IPS-11a (cell line): ENCODE measurements around the gene TMEM245.

ENCODE experiments used
- H3K4me3 ChIP-seq: one replicate; pipeline ENCODE4 v1.5.1; 2013; ENCODE audit warnings: low read depth, low read length, control low read depth

The TMEM245 gene

DNA sequence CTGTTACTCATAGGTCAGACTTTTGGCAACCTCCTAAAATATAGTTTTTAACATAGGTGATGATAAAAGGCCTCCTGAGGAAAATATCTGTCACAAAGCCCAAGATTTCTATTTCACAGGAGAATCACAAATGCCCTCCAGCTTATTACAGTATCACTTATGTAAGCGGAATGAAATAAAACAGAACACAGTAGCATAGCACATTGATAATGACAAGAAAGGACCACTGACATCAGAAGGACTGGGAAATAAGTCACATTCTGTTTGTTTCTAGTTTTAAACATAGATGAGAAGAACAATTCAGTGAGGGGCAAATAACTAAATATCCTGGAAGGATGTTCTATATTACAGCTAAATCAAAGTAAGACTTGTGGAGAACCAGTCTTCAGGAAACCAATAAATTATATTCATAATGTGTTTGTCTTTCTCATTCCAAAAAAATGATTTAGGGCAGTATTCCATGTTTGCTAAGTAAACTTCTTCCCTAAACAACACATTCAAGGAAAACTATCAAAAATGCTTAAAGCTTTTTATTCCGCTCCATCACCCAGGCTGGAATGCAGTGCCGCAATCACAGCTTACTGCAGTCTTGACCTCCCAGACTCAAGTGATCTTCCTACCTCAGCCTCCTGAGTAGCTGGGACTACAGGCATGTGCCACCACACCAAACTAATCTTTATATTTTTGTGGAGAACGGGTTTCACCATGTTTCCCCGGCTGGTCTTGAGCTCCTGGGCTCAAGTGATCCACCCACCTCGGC lies 85.6 kb downstream of the TMEM245 start:
- H3K4me3 ChIP-seq = no peak overlapping the region

DNA sequence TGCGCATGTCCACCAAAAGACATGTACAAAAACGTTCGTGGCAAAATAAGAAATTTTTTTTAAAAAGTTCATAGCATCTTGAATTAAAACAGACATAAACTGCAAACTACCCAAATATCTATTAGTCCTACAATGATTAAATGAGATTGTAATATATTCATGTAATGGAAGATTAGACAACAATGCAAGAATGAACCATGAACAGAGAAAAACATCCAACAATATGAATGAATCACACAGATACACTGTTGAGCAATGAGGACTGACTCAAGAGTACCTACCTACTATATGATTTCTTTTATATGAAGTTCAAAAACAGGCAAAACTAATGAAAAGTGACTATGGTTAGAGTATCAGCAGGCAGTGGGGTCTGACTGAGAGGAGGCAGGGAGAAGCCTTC lies 88.5 kb downstream of the TMEM245 start:
- H3K4me3 ChIP-seq = no peak overlapping the region

DNA sequence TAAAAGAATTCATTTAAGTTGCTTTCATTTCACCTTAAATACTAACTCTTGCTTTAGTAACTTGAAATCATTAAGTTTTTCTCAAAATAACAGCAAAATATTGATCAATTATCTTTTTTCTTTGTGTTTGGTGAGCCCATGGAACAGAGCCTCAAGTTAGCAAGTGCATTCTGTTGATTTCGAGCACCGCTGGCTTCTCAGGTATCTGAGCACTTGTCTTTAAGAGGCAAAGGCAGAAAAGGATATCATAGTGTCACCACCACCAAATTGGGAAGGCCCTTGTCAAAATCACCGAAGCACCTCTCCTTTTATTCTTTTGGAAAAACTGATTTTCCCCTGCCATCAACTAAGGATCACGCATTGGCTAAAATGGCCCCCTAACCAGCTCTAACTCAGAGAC lies 89.3 kb downstream of the TMEM245 start:
- no peak overlapping the region for H3K4me3 ChIP-seq

DNA sequence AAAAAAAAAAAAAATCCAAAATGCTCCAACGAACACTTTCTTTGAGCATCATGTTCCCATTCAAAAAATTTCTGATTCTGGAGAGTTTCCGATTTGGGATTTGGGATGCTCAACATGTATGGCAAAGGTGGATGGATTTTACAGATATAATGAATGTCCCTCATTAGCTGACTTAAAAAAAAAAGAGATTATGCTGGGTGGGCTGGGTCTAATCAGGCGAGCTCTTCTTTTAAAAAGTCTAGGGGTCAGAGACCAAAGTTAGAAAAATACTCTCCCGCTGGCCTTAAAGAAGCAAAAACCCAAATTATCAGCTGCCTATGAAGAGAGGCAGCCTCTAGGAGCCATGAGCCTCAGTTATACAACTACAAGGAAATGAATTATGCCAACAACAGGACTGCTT lies 91.3 kb downstream of the TMEM245 start:
- no peak overlapping the region for H3K4me3 ChIP-seq

DNA sequence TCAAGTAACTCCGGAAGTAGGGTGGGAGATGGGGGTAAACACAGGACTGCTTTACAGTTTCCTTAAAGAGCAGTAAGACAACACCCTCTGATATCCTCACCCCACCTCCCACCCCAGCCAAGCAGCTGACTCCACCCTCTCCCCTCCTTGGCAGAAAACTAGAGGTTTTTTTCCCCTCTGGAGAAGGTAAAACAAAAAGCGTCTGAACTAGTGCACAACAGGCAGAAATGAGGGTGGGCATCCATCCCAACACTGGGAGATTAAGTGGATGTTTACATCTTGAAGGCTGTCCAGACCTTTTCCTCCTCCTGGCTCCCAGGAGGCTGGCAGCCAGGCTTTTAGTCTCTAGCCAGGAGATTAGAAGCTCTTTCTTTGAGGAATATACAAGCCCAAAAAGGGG lies 92.6 kb downstream of the TMEM245 start:
- no peak overlapping the region for H3K4me3 ChIP-seq

DNA sequence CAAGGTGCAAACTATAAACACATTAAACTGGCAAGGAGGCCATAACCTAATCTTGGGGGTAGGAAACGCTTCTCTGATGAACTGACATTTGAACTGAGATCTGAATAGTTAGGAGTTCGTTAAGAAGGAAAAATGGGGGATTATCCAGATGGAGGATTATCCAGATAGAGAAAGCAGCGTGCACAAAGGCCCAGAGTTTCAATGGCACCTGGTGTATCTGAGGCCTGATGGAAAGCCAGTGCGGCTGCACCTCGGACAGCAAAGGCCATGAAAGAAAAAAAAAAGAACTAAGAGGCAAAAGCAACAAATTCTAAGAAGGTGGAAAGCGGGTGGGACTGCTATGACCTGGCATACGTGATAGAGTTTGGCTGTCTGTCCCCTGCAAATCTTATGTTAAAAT lies 93.4 kb downstream of the TMEM245 start:
- no peak overlapping the region for H3K4me3 ChIP-seq

- H3K4me3 ChIP-seq = no peak overlapping the region
These were observed 96.9 kb downstream of the TMEM245 start for GRCh38 chr9:109022873-109023272.

DNA sequence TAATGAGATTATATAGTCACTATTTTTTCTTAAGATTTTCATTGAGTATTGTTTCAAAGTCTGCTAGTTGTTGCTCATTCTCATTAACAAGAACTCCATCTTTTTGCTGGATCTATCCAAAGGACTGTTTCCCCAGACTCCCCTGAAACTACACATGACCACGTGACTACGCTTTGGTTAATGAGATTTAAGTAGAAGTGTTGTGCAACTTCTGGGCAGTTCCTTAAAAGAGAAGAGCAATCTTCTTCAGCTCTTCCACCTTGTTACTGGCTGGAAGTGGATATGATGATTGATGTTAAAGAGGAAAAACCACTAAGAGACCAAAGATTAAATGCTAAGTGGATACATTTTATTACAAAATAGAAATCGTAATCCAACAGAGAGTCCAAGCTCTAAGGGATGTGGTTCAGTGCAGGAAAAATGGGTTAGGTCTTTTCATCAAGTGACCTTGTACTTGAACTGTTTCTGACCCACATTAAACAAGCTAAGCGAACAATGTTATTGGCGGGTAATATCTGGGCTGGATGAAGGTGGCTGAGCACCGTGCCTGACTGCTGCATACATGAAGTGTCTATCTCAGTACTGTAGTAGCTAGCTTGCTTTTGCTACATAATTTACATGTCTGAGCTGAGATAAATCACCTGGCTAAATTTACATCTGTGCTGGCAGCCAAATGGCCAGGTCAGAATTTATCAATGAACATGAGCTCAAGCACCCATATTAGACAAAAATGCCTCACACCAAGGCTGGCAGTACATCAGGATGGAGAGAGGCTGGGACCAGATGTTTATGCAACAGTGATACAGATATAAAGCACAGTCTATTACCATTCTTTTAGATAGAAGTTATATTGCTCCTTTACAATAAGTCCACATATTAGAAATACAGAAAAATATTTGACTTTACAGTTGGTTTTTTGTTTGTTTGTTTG lies 98.9 kb downstream of the TMEM245 start:
- no peak overlapping the region for H3K4me3 ChIP-seq

DNA sequence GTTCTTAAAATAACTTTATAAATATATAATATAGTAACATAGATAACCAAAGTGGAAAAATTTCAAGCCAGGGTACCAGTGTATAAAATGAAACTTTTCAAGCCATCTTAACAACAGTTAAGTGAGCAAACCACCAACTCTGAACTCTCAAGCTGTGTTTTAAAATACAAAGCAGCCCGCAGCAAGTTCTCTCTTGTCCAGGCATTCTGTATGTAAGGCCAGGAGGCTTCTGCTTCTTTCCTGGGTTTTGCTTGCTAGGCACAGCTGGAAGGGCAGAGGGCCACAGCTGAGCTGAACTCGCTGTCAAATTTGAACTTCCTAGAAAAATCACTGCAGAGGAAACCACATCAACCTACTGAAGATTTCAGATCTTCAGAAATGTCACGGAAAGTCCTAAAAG lies 99.6 kb downstream of the TMEM245 start:
- no peak overlapping the region for H3K4me3 ChIP-seq

DNA sequence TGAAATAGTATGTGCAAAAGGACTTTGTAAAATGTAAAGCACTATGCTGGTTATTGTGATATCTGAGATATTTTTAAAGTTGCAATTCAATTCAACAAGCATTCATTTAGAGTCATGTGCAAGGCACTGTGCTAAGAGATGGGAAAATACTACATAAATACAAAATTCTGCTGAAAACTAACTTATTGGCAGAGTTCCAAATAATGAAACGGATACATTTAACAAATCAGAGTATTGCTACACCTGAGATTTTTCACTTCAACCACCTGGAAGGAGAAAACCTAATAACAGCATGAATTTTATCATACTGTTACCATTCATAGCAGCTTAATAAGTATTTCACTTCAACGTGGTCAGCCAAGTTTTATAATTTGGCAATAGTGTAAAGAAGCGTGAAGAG lies 100.3 kb downstream of the TMEM245 start:
- H3K4me3 ChIP-seq = no peak overlapping the region

DNA sequence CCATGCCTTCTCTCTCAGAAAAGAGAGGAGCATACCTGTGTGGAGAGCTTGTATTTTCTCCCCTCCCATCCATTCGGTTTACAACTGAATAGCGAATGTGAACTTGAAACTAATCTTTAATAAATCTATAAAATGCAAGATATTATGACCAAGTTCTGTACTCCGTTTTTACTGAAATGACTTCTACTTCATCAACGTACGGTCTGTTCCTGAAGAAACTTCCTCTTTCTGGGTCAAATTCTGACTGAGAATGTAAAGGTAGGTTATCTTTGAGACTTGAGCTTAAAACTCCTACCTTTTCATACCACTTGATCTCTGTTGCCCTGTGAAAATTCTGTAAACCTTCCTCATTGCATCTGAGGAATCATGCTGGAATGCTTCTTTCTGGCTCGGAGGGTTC lies 102.3 kb downstream of the TMEM245 start:
- no peak overlapping the region for H3K4me3 ChIP-seq

- no peak overlapping the region for H3K4me3 ChIP-seq
These were observed 102.7 kb downstream of the TMEM245 start for GRCh38 chr9:109017061-109017460.

DNA sequence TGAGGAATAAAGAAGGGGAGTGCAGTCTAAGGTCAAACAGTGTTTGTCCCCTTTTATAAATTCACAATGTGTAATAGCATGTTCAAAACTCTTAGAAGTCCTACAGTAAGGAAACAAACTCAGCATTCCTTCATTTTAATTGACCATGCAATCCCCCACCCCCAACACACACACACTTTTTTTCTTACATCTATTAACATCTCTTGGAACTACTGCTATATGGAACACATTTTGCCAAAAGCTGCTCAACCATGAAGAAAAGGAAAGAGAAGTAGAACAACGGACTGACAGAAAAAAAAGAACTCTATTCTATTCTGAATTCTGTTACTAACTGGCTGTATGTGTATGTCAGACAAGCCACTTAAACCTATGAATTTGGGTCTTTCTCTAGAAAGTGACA lies 103.6 kb downstream of the TMEM245 start:
- H3K4me3 ChIP-seq = no peak overlapping the region

DNA sequence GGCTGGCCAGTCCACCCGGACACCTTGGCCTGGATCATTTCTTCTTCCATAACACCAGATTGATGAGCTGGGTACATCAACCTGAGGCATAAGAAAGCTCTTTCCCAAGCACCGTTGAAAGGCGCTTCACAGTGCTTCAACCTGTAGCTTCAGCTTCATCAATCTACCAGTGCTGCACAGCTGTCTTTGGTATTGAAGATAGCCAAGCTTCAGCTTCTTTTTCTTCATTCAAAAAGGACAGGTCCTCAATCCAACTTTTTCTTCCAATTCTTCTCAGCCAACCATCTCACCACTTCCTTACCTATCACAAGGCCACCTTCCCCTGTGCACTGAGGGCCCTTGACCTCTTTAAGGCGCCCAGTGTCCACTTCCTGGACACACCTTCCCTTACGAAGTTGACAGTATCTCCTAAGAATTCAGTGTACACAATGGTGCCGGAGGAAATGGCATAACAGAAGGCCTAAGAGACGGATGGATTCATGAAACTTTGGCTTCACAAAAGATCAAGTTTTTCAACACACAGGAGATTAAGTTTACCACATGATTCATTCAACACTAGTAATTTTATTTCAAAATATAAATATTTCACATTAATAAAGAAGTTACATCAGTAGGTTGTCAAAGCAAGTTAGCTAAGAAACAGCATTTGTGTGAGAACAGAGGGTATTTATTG lies 105.0 kb downstream of the TMEM245 start:
- no peak overlapping the region for H3K4me3 ChIP-seq

DNA sequence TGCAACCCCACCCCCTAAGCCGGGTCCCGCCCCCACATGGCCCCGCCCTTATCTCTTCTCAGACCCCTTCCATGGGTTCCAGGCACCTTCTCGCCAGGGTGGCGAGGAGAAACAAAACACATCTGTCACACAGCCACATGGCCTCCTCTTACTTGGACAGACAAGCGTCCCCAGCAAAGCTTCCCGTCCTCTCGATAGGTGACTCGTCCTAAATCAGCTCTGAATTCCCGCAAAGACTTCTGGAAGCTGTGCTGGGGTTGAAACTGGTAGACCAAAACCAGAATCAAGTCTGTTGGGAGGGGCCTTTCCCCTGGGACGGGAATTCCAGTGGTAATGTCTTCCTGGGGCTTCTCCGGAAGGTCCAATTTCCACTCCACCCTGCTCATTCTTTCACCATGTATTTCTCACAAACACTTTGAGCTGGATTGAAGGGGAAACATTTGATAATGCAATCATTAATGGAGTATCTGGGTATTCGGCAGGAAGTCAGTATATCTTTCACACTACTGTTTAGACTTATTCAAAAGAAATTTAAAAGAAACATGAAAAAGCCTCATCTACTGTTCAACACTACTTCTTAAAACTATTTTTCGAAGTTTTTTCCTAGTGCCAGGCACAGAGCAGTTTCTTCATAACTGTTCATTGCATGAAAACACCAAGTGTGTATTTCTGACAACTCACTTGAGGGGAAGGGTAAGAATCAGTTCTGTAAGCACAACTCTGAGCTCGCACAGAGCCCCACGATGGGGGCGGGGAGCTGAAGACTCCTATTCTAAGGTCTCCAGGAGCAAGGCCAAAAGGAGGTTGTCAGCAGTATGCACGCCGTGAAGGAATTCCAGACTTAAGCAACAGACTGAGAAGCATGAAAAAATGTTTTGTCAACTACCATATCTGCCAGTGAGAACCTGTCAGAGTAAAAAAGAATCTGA lies 105.8 kb downstream of the TMEM245 start:
- H3K4me3 ChIP-seq = peak overlapping the region; percentile 30

GRCh38 chr9:109012876-109013678 lies 106.7 kb downstream of the TMEM245 start, which contains the start of gene CTNNAL1:
Gene CTNNAL1, minus strand, starts transcription at chr9:109013499. Its CDS starts 57 bp downstream, at chr9:109013442.
- peak within 1 kb of the TSS; percentile 88 for H3K4me3 ChIP-seq

DNA sequence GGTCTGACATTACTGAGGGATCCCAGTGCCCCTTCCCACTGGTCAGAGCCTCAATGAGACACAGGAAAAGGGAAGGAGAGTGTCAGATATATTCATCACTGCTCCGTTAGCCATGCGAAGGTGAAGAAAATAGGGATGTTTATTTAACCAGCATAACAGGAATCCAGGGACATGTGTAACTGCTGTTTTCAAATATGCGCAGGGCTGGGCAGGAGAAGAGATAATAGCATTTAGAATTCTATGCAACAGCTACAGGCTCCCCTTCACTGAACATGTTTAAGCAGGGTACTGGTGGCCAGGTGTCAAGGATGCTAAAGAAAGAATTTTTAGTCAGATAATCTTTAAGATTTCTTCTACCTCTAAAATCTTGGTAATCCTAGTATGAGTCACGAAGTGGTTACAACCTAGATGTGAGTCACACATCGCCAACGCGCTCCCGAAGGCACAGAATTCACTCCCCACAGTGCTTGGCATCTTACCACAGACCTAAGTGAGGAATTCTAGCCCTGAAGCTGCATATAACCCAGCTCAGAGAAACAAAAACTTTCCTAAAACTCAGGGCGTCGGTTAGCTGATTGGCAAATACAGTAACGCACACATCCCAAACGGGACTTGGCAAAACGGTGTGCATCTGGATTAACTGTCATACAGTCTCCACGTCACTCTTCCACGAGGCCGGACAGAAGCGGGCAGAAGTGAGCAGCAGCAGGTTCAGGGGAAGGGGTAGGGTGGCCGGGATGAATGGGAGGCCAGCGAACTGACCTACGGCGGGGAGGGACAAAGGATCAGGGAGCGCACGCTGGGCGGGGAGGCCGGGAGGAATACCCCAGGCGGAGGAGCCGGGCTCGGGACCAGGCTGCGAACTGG lies 107.5 kb downstream of the TMEM245 start:
- peak overlapping the region; percentile 88 for H3K4me3 ChIP-seq

- no peak overlapping the region for H3K4me3 ChIP-seq
These were observed 108.5 kb downstream of the TMEM245 start for GRCh38 chr9:109011231-109011671.

GRCh38 chr9:109010746-109011145 lies 109.0 kb downstream of the TMEM245 start:
- H3K4me3 ChIP-seq = no peak overlapping the region
